HG03039 (cell line): ENCODE results near the gene NOP16.
"Not testable (repeated sequence)": the region's sequence is repeated elsewhere in the genome, so short reads cannot be mapped to it uniquely, and the experiment has no call there.

Source experiments
- ATAC-seq: cut with Tn5 transposase; IDR thresholded peaks from one replicate; pipeline ENCODE4 v1.9.1; 2021; ENCODE audit warnings: mild to moderate bottlenecking, moderate library complexity; ENCODE audit not compliant: unreplicated experiment

The NOP16 gene

DNA sequence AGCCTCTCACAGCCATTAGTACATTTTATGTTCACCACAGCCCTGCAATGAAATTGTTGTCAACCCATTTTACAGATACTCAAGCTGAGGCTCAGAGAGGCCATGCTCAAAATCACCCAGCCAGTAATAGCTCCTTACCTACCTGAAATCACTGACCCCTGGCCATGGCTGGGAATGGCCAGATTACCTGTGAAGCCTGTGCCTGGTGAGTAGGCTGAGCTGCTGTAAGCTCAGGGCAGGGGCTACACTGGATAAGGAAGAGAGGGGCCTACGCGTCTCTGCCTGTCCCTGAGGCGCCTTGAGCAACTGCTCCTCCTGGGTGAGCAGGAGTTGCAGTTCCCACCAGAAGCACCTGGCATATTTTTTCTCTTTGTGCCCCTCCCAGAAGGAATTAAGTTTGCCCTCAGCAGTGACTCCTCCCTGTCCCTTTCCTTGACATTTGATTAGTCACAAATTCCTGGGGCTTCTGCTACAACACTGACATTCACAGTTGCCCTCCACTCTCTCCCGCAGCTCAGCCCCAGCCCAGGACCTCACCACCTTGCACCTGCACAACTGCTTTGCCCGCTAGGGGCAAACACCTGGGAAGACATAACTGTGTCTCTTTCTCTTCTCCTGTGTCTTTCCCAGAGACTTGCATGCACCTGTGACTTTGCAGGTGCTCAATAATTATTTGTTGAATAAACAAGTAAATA is 22.2 kb upstream of the NOP16 start:
- no peak for ATAC-seq

- no peak for ATAC-seq
Measured at GRCh38 chr5:176409765-176410164, 21.4 kb upstream of the NOP16 start.

DNA sequence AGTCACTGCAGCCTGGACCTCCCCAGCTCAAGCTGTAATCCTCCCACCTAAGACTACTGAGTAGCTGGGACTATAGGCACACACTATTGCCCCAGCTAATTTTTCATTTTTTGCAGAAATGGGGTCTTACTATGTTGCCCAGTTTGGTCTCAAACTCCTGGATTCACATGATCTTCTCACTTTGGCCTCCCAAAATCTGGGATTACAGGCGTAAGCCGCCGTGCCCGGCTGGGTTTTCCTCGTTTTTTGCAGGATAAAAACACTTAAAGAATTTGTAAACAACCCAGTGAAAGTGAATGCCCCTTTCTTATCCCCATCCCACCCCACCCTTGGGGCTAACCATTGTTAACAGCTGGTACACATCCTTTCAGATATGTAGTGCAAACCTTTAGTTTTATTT is 20.2 kb upstream of the NOP16 start:
- ATAC-seq = no peak

- not testable (repeated sequence) for ATAC-seq
Measured at GRCh38 chr5:176408252-176408573, 19.8 kb upstream of the NOP16 start.

DNA sequence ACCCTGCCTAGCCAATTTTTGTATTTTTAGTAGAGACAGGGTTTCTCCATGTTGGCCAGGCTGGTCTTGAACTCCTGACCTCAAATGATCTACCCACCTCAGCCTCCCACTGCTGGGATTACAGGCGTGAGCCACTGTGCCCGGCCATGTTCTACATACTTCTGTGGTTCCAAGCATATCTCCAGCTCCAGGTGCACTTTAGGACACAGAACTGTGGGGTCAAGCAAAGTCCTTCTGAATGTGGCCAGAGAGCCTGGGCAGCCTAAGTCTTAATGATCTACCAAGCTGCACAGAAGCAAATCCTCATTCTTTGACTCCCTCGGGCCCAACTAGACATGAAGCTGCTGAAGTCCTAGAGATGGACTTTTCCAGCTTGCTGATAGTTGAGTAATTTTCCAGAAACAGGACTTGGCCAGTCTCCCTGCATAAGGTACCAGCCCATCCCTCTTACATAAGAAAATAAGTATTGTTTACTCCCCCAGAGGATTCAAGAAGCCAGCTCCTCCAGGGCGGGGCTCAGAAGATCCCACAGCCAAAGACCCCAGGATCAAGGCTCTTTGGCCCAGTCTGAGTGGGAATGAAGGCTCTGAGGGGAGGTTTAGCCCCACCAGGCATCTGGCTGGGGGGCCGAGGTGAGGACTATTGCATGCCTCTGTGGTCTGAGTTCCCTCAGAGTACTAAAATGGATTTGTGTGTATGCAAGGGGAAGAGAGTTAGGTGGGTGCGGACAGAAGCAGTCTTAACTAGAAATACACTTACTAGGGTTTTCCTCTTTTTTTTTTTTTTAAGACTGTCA is 19.3 kb upstream of the NOP16 start:
- ATAC-seq = no peak

DNA sequence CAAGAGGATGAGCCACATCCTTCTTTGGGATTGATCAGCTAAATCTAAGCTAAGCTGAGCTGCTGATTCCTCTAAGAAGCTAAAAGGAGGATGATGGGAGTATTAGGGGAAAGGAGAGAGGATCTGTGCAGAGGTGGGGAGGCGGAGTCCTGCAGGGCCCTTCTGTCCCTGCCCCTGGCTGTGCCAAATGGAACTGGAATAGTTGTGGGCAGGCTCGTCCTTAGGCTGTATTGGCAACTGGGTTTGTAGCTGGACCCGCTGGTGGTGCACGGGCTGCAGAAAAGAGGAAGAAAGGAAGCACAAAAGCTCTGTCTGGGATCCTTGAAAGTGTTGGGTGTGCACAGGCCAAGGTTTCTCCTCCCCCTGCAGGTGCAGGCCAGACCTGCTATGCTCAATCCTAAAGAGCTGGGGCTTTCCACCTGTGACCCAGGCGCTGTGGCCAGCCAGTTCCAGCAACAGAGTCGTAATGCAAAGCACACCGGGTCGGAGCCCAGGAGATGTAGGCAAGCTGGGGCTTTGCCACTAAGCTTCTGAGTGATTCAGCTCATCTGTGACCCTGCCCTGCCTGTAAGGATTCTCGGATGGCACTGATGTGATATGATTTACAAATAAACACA is 18.1 kb upstream of the NOP16 start:
- no peak for ATAC-seq

- ATAC-seq = no peak
Measured at GRCh38 chr5:176405656-176406435, 17.4 kb upstream of the NOP16 start.

DNA sequence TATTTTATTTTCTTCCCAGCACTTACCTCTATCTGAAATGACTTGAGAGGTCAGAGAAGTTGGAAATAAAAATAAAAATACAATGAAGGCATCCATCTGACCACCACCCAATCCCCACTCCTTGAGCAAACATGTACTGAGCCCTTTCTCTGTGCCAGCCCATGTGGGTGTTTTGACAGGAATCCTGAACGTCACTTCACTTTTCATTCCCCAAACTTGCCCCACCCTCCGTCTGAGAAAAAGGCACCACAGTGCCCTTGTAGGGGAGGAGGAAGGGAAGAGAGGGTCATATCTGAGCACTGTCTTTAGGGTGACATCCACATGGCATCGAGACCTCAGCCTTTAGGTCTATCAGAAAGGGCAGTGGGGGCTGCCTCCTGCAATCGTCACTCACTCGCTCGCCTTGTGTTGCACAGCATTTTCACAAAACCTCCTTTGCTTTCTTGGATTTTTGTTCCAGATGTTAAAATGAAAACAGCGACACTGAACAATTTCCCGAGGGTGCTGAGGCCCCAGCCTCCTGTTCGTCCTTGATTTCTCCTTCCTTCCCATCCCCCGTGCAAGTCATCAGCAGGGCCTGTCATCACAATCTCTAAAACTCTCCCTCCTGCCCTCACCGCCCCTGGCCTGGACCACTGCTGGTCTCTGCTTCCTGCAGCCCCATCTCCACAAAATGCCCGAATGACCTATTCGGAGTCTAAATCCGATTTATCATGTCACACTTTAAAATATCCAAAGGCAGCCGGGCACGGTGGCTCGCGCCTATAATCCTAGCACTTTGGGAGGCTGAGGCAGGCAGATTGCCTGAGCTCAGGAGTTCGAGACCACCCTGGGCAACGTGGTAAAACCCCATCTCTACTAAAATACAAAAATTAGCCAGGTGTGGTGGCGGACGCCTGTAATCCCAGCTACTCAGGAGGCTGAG is 13.1 kb upstream of the NOP16 start:
- no peak for ATAC-seq

GRCh38 chr5:176400382-176401156 is 12.2 kb upstream of the NOP16 start:
- no peak for ATAC-seq

DNA sequence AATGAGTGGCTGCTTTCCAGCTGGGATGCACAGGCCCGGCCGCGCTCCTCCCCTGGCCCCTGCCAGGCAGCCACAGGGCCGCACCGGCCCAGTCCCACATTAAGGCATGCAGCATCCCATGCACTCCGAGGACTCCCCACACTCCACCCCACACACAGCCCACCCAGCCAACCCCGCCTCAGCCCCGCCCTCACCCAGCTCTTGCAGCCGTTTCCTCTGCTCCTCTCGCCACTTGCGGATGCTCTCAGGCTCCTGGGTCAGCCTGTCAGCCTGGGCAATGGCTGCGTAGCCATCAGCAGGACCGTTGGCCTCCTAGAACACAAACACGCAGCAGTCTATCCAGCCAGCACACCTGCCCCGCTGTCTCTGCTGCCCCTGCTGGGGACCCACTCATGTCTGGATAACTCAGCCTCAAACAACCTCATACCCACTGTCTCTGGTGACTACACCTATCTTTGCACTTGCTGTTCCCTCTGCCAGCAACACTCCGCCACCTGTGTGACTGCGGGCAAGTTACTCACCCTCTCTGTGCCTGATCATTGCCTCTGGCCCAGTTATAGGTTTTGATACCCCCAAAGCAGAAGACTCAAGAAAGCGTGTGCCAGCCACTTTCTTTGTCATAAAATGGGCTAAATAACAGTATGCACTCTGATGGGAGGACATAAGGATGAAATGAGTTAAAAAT is 9.5 kb upstream of the NOP16 start:
- ATAC-seq = no peak

DNA sequence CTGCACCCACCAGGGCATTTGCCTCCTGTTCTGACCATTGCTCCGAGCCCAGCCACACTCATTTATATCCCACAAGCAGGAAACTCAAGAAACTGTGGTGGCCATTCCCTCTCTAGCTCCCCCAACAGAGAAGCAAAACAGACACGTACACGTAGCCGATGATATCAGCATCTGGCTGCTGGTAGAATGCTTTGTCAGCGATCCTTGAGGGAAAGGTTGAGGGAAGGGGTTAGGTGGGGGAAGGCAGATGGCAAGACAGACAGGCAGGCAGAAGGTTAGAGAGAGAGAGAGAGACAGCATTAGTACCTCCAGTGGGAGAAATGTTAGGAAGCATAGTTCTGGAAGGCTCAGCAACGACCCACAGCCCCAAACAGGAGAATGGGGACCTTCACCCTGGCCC is 7.9 kb upstream of the NOP16 start:
- ATAC-seq = no peak

GRCh38 chr5:176394881-176395675 is 6.7 kb upstream of the NOP16 start:
- ATAC-seq = no peak

GRCh38 chr5:176394096-176394495 is 5.7 kb upstream of the NOP16 start:
- ATAC-seq = no peak

DNA sequence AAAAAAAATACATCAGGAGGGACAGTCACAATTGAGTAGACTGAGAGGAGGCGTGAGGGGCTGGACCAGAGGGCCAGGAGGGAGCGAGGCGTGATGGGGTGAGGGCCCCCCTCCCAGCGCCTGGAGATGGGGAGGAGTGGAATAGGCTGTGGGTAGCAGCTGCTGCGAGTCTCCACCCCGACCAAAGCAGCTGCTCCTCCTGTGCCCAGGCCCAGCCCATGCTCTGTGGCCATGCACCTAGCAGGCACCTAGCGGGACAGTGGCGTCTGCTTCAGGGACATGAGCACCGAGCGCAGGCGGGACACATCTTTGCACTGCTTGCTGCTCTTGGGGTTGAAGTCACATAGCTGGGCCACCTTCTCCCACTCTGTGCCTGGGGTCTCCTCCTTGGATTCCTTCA is 4.1 kb upstream of the NOP16 start:
- no peak for ATAC-seq

GRCh38 chr5:176391999-176392398 is 3.6 kb upstream of the NOP16 start:
- no peak for ATAC-seq

GRCh38 chr5:176391479-176391878 is 3.1 kb upstream of the NOP16 start:
- ATAC-seq = no peak

DNA sequence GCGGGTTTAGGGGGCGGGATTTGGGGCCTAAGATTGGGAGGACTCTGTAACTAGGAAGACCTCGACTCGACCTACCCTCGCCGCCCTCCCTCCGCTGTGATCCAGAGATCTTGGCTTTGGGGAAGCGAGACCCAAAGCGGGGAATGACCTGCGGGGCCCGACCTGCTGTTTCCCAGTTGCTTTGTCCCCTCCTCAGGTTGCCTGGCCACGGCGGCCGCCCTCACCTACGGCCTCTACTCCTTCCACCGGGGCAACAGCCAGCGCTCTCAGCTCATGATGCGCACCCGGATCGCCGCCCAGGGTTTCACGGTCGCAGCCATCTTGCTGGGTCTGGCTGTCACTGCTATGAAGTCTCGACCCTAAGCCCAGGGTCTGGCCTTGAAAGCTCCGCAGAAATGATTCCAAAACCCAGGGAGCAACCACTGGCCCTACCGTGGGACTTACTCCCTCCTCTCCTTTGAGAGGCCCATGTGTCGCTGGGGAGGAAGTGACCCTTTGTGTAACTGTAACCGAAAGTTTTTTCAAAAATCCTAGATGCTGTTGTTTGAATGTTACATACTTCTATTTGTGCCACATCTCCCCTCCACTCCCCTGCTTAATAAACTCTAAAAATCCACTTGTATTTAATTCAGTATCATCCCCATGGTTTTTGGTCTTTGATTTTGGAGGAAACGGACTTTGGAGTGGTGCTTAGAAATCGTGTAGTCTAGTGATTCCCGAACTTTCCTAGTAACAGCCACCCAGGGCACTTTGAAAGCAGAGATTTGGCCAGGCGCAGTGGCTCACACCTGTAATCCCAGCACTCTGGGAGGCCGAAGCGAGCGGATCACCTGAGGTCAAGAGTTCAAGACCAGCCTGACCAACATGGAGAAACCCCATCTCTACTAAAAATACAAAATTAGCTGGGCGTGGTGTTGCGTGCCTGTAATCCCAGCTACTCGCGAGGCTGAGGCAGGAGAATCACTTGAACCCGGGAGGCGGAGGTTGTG is 1.0 kb upstream of the NOP16 start:
- peak; percentile 14 for ATAC-seq
